Measurements from ENCODE around the gene HIPK2. TPM values are rescaled to one million over a fixed set of nuclear protein-coding genes. Genes with fewer than 3 reads are reported as not detected.

HIPK2 gene
- total RNA-seq, 1 donor from 2014 or later: 72.3 TPM

DNA sequence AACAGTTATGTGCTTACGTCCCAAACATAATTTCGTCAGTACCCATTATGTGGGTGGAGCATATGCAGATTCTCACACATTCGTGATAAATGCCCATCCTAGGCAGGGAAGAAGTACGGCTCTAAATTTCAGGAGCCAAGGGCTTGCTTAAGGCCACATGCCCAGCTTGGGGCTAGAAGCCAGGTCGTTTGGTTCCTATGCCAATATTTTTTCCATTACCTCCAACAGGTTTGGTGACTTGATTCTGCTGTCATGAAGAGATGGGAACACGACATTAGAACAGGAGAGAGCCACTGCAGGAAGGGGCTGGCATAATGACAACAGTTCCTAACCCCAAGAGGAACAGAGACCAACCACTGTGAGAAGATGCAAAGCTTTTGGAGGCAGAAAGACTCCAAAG lies 85.1 kb downstream of the HIPK2 start:
- TF ChIP-seq, protein P1, sequence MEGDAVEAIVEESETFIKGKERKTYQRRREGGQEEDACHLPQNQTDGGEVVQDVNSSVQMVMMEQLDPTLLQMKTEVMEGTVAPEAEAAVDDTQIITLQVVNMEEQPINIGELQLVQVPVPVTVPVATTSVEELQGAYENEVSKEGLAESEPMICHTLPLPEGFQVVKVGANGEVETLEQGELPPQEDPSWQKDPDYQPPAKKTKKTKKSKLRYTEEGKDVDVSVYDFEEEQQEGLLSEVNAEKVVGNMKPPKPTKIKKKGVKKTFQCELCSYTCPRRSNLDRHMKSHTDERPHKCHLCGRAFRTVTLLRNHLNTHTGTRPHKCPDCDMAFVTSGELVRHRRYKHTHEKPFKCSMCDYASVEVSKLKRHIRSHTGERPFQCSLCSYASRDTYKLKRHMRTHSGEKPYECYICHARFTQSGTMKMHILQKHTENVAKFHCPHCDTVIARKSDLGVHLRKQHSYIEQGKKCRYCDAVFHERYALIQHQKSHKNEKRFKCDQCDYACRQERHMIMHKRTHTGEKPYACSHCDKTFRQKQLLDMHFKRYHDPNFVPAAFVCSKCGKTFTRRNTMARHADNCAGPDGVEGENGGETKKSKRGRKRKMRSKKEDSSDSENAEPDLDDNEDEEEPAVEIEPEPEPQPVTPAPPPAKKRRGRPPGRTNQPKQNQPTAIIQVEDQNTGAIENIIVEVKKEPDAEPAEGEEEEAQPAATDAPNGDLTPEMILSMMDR (IDR thresholded peaks at IDR 0.05): no peak
- Mint-ChIP-seq H3K9me3 (ENCODE audit: low read depth) (no peaks in the 10 kb centered on the region), H3K36me3 (ENCODE audit: low read depth) (peaks cover 15% of the 10 kb centered on the region), H3K27ac (ENCODE audit: unreplicated experiment) (no peak overlapping the region), H3K4me3 (ENCODE audit: unreplicated experiment) (no peak overlapping the region), H3K27me3 (ENCODE audit: low read depth) (no peaks in the 10 kb centered on the region), H3K4me1 (ENCODE audit: low read depth) (peaks cover 55% of the 10 kb centered on the region)
- no peak for DNase-seq (ENCODE audit: low spot score)

DNA sequence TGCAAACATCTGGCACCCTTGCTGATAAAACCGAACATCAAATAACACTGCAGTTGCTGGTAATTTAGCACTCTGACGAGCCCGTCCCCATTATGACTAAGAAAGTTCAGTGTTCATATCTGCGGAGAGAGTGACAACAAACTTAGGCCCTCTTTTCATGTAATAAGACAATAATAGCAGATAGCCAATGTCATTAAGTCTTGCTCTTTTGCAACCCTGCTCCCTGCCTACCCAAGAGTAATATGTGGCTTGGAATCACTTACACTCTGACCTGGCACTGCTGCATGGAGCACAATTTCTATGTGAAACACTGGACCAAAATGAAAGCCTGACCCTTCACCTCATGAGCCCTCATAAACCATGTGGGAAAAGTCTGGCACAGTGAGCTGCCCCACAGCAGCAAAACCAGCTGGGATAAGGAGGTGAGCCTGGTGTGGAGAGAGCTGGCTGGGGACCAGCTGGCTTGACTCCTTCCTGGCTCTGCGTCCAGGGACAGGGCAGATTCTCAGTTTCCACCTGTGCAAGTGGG lies 86.5 kb downstream of the HIPK2 start:
- Mint-ChIP-seq H3K4me1 (ENCODE audit: low read depth) (peaks cover 51% of the 10 kb centered on the region), H3K27ac (ENCODE audit: unreplicated experiment) (peak overlapping the region; percentile 55), H3K36me3 (ENCODE audit: low read depth) (peaks cover 20% of the 10 kb centered on the region), H3K9me3 (ENCODE audit: low read depth) (no peaks in the 10 kb centered on the region), H3K4me3 (ENCODE audit: unreplicated experiment) (no peak overlapping the region), H3K27me3 (ENCODE audit: low read depth) (no peaks in the 10 kb centered on the region)
- no peak for DNase-seq (ENCODE audit: low spot score)
- TF ChIP-seq, protein P1 (IDR thresholded peaks at IDR 0.05): no peak

DNA sequence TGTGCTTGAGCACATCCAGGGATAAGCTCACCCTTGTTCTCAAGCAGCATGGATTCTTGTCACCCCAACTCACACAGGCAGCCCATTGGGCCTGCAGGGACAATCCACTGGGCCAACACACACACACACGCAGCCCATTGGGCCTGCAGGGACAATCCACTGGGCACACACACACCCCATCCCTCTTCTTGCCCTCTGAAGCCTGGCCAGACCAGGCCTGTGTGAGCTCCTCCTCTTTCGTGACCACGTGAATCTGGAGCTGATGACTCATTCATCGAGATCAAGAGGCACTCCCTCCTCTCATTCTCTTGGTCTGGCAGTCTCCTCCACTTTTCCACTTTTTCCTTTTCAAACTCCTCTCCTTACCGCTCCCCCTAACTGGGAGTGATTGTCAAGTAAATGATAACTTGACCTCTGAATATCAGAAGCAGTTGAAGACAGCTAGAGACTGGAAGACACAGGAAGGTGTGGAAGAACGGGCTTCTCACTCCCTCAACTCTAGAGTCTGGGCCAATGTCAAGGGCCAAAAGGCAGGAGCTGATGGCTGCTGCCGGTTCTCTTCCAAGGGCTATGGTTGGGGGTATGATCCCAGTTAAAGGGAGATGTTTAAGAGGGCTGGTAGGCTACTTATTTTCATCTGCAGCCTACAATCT lies 89.7 kb downstream of the HIPK2 start:
- peaks cover 26% of the 10 kb centered on the region for H3K36me3 Mint-ChIP-seq (ENCODE audit: low read depth)
- H3K27me3 Mint-ChIP-seq (ENCODE audit: low read depth): no peaks in the 10 kb centered on the region
- H3K27ac Mint-ChIP-seq (ENCODE audit: unreplicated experiment): peak overlapping the region; percentile 59
- TF ChIP-seq, protein P1 (IDR thresholded peaks at IDR 0.05): no peak
- no peak overlapping the region for H3K4me3 Mint-ChIP-seq (ENCODE audit: unreplicated experiment)
- no peak for DNase-seq (ENCODE audit: low spot score)
- H3K4me1 Mint-ChIP-seq (ENCODE audit: low read depth): peaks cover 50% of the 10 kb centered on the region
- H3K9me3 Mint-ChIP-seq (ENCODE audit: low read depth): peaks cover 9% of the 10 kb centered on the region

DNA sequence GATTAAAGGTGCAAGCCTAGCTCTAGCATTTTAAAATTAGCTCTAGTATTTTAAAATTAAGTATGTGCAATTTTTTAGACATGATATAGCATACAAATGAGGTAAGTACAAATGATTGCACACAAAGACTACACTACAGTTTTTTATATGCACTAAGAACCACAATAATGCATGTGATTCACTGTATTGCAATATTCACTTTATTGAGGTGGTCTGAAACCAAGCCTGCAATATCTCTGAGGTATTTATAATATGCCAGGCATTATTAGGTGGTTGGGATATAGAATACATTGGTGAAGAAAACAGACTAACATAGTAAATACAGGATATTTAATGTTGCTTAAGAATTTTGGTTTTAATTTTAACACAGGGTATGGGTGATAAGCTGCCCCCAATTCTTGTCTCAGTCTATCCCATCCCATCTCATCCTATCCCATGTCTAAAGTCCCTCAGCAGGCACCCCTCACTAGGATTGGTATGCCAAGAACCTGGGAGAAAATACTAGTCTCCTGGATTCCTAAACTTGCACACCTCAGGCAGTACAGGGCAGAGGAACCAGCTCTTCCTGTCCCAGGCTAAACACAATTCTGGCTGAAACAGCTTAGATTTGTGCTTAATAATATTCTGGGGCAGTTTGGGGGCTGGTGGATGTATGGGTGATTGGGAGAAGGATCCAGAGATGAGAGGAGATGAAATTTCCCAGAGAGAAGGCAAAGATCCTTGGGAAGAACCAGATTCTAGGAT lies 90.4 kb downstream of the HIPK2 start:
- DNase-seq (ENCODE audit: low spot score): no peak
- TF ChIP-seq, protein P1 (IDR thresholded peaks at IDR 0.05): no peak
- H3K27ac Mint-ChIP-seq (ENCODE audit: unreplicated experiment): peak overlapping the region; percentile 59
- H3K4me1 Mint-ChIP-seq (ENCODE audit: low read depth): peaks cover 53% of the 10 kb centered on the region
- H3K36me3 Mint-ChIP-seq (ENCODE audit: low read depth): peaks cover 26% of the 10 kb centered on the region
- H3K4me3 Mint-ChIP-seq (ENCODE audit: unreplicated experiment): no peak overlapping the region
- H3K27me3 Mint-ChIP-seq (ENCODE audit: low read depth): no peaks in the 10 kb centered on the region
- H3K9me3 Mint-ChIP-seq (ENCODE audit: low read depth): peaks cover 9% of the 10 kb centered on the region

DNA sequence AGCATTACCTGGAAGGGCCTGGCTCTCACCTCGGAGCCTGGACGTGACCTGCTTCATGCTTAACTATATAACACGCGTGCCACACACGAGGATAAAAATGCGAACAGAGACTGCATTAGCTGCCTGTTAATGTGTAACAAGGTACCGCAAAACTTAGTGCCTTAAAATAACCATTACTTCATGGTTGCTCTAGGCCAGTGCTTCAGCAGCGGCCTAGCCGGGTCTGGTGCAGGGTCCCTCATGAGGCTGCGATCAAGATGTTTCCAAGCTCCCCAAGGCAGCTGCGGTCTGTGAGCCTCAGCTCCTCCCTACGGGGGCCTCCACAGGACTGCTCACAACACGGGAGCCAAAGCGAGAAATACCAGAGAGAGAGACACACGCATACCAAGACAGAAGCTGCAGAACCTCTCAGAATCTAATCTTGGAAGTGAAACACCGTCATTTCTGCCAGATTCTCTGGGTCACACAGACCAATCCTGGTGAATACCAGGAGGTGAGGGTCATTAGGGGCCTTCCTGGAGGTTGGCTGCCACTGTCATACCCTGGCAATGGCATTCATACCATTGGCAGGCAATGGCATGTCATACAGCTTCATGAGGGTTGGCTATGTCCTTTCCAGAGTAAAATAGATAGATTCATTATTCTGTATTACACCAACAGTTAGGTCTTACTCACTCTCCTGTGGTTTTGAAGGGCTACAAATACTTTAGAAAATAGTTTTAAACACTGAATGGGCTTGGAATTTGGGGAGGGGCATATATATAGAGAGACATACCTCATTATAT lies 94.5 kb downstream of the HIPK2 start:
- no peaks in the 10 kb centered on the region for H3K27me3 Mint-ChIP-seq (ENCODE audit: low read depth)
- DNase-seq (ENCODE audit: low spot score): no peak
- H3K36me3 Mint-ChIP-seq (ENCODE audit: low read depth): peaks cover 22% of the 10 kb centered on the region
- TF ChIP-seq, protein P1 (IDR thresholded peaks at IDR 0.05): no peak
- no peak overlapping the region for H3K4me3 Mint-ChIP-seq (ENCODE audit: unreplicated experiment)
- H3K9me3 Mint-ChIP-seq (ENCODE audit: low read depth): peaks cover 9% of the 10 kb centered on the region
- peaks cover 71% of the 10 kb centered on the region for H3K4me1 Mint-ChIP-seq (ENCODE audit: low read depth)
- peak overlapping the region; percentile 98 for H3K27ac Mint-ChIP-seq (ENCODE audit: unreplicated experiment)
